HepG2 (cell line): ENCODE data around the gene TAAR9. TPM values are rescaled to one million over a fixed set of nuclear protein-coding genes. Genes with fewer than 3 reads are reported as not detected.

Experiments
- IRX3 ChIP-seq: sonication (generic); formaldehyde crosslinking; IDR thresholded peaks from 2 replicates; pipeline ENCODE4 v1.8.1; 2023; ENCODE audit warnings: mild to moderate bottlenecking, low read depth, missing genetic modification reagents, borderline replicate concordance
- NFIB ChIP-seq: sonication (generic); formaldehyde crosslinking; IDR thresholded peaks from 2 replicates; pipeline ENCODE4 v1.9.0; 2021; ENCODE audit warnings: missing genetic modification reagents, mild to moderate bottlenecking, borderline replicate concordance
- SNAPC4 ChIP-seq: sonication (generic); formaldehyde crosslinking; IDR thresholded peaks from 2 replicates; pipeline ENCODE4 v1.4.0; 2020; ENCODE audit warnings: mild to moderate bottlenecking, missing genetic modification reagents
- ZNF549 ChIP-seq: sonication (generic); formaldehyde crosslinking; IDR thresholded peaks from 2 replicates; pipeline ENCODE4 v1.5.0; 2020; ENCODE audit warnings: missing genetic modification reagents
- ZNF567 ChIP-seq: sonication (generic); formaldehyde crosslinking; IDR thresholded peaks from 2 replicates; pipeline ENCODE4 v1.8.1; 2023; ENCODE audit warnings: mild to moderate bottlenecking, missing genetic modification reagents, borderline replicate concordance
- ZNF609 ChIP-seq: sonication (generic); formaldehyde crosslinking; IDR thresholded peaks from 2 replicates; pipeline ENCODE4 v1.4.0; 2020; ENCODE audit warnings: mild to moderate bottlenecking, missing genetic modification reagents, borderline replicate concordance
- polyA plus RNA-seq, 8 experiments: library from polyadenylated mRNA; depleted of rRNA in 3 of 8; stranded (reverse) in 7 of 8; unstranded in 1 of 8; fragments of >200 nt; fragmentation: Illumina TruSeq in 4 of 8; extraction: Trizol in 4 of 8; gene quantifications; 2 replicates each; pipeline versions ENCODE4 v1.2.1 to v1.2.3, GENCODE V29; 2011 to 2016; ENCODE audit warnings: low read depth in 4 of 8, missing spikeins in 1 of 8, mixed read lengths in 1 of 8; ENCODE audit not compliant: insufficient read depth in 1 of 8
- total RNA-seq, 5 experiments: library from RNA; depleted of rRNA; stranded (reverse); fragments of >200 nt; fragmentation: Illumina TruSeq; extraction: Trizol; gene quantifications; 2 replicates each; pipeline ENCODE4 v1.2.3, GENCODE V29; 2016; ENCODE audit warnings: low read depth in 1 of 5

TAAR9 gene
- total and polyA plus RNA-seq, 2 of the 13 experiments (the other 11 are each of a cell fraction or from before 2014, with no cell fraction given): 0.07 TPM; not detected in 1

GRCh38 chr6:132491303-132491702 is 46.8 kb upstream of the TAAR9 start (continued):
- no peak for TF ChIP-seq SNAPC4 (CRISPR knock-in tag)
- no peak for TF ChIP-seq ZNF567
- no peak for TF ChIP-seq ZNF549
- TF ChIP-seq IRX3 (CRISPR knock-in tag): no peak
- TF ChIP-seq NFIB (CRISPR knock-in tag): no peak
- TF ChIP-seq ZNF609: no peak
- TF ChIP-seq, all 625 proteins: peak for 0
